Mesenchymal stem cell (in vitro differentiated cells and primary cell): ENCODE measurements around the gene MRPS2.
A peak's percentile ranks its signal among the peaks of the same experiment; 100 is the strongest.

Experiments
- DNase-seq: peaks from one replicate; pipeline ENCODE4 v3.0.0-alpha.2; 2013
- H2AFZ ChIP-seq: one replicate; pipeline ENCODE4 v1.6.1; 2013; ENCODE audit warnings: low read depth, mild to moderate bottlenecking, control low read depth, inconsistent platforms, low read length, moderate library complexity
- H2AK5ac ChIP-seq: 2 replicates; pipeline ENCODE4 v1.6.1; 2013; ENCODE audit warnings: low read length, moderate library complexity, mild to moderate bottlenecking, inconsistent platforms; ENCODE audit not compliant: severe bottlenecking
- H2BK120ac ChIP-seq: one replicate; pipeline ENCODE4 v1.6.1; 2013; ENCODE audit warnings: low read depth, mild to moderate bottlenecking, inconsistent platforms, low read length, moderate library complexity
- H2BK12ac ChIP-seq, 2 experiments: one replicate each; pipeline ENCODE4 v1.6.1; 2013; ENCODE audit warnings: inconsistent platforms in 2 of 2, low read length in 2 of 2, mild to moderate bottlenecking in 2 of 2, moderate library complexity in 2 of 2, control low read depth in 1 of 2
- H2BK15ac ChIP-seq: one replicate; pipeline ENCODE4 v1.6.1; 2013; ENCODE audit warnings: mild to moderate bottlenecking, low read depth, inconsistent platforms; ENCODE audit not compliant: poor library complexity, severe bottlenecking
- H2BK5ac ChIP-seq: 2 replicates; pipeline ENCODE4 v1.6.1; 2013; ENCODE audit warnings: low read depth, mild to moderate bottlenecking, low read length, control low read depth, inconsistent platforms; ENCODE audit not compliant: poor library complexity, severe bottlenecking
- H3K14ac ChIP-seq, 2 experiments: one replicate each; pipeline ENCODE4 v1.6.1; 2013; ENCODE audit warnings: inconsistent platforms in 2 of 2, low read length in 2 of 2, control low read depth in 1 of 2, mild to moderate bottlenecking in 1 of 2, moderate library complexity in 1 of 2
- H3K18ac ChIP-seq, 2 experiments: one replicate each; pipeline ENCODE4 v1.6.1; 2013; ENCODE audit warnings: inconsistent platforms in 2 of 2, low read length in 2 of 2, control low read depth in 1 of 2, low read depth in 1 of 2, mild to moderate bottlenecking in 1 of 2
- H3K23ac ChIP-seq, 2 experiments: one replicate each; pipeline ENCODE4 v1.6.1; 2013; ENCODE audit warnings: inconsistent platforms in 2 of 2, low read length in 2 of 2, mild to moderate bottlenecking in 2 of 2, moderate library complexity in 2 of 2, control low read depth in 1 of 2
- H3K27ac ChIP-seq: 2 replicates; pipeline ENCODE4 v1.5.1; 2013; ENCODE audit warnings: mild to moderate bottlenecking, moderate library complexity, low read length, control low read depth, inconsistent platforms; ENCODE audit not compliant: poor library complexity, severe bottlenecking
- H3K27me3 ChIP-seq, 2 experiments: 2 replicates each; pipeline versions ENCODE4 v1.6.1 to v1.7.0; 2013; ENCODE audit warnings: low read length in 2 of 2, mild to moderate bottlenecking in 2 of 2, moderate library complexity in 2 of 2, control low read depth in 1 of 2, inconsistent platforms in 1 of 2; ENCODE audit not compliant: control insufficient read depth in 1 of 2, insufficient read depth in 1 of 2
- H3K36me3 ChIP-seq, 2 experiments: 2 replicates each; pipeline versions ENCODE4 v1.6.1 to v1.7.0; 2013; ENCODE audit warnings: low read length in 2 of 2, control low read depth in 1 of 2, inconsistent platforms in 1 of 2, low read depth in 1 of 2, mild to moderate bottlenecking in 1 of 2; ENCODE audit not compliant: insufficient read depth in 2 of 2, control insufficient read depth in 1 of 2
- H3K4ac ChIP-seq, 2 experiments: one replicate each; pipeline ENCODE4 v1.6.1; 2013; ENCODE audit warnings: inconsistent platforms in 2 of 2, low read length in 2 of 2, mild to moderate bottlenecking in 2 of 2, moderate library complexity in 2 of 2, control low read depth in 1 of 2, low read depth in 1 of 2
- H3K4me1 ChIP-seq: 2 replicates; pipeline ENCODE4 v1.6.1; 2013; ENCODE audit warnings: low read depth, low read length, control low read depth; ENCODE audit not compliant: control insufficient read depth, insufficient read depth
- H3K4me2 ChIP-seq: 2 replicates; pipeline ENCODE4 v1.6.1; 2013; ENCODE audit warnings: low read length, mild to moderate bottlenecking, inconsistent platforms; ENCODE audit not compliant: poor library complexity, severe bottlenecking
- H3K4me3 ChIP-seq, 2 experiments: 2 replicates each; pipeline versions ENCODE4 v1.5.1 to v1.7.0; 2013; ENCODE audit warnings: low read length in 2 of 2, mild to moderate bottlenecking in 2 of 2, control low read depth in 1 of 2, low read depth in 1 of 2; ENCODE audit not compliant: insufficient read depth in 1 of 2
- H3K79me1 ChIP-seq: replicated peaks from 2 replicates; pipeline ENCODE4 v1.6.1; 2013; ENCODE audit warnings: mild to moderate bottlenecking, control low read depth, low read length, inconsistent platforms; ENCODE audit not compliant: poor library complexity, severe bottlenecking
- H3K9ac ChIP-seq: 2 replicates; pipeline ENCODE4 v1.7.0; 2013; ENCODE audit warnings: mild to moderate bottlenecking, low read length, moderate library complexity
- H3K9me3 ChIP-seq: 2 replicates; pipeline ENCODE4 v1.7.0; 2013; ENCODE audit warnings: mild to moderate bottlenecking, low read length; ENCODE audit not compliant: control insufficient read depth
- H4K8ac ChIP-seq: one replicate; pipeline ENCODE4 v1.6.1; 2013; ENCODE audit warnings: inconsistent platforms, mild to moderate bottlenecking, low read length, moderate library complexity
- H4K91ac ChIP-seq: one replicate; pipeline ENCODE4 v1.6.1; 2013; ENCODE audit warnings: mild to moderate bottlenecking, low read length, inconsistent platforms
- WGBS: methylation state at CpG from one replicate; pipeline ENCODE4 v1.1.7; 2013; ENCODE audit warnings: mixed read lengths; 5-methylcytosine and 5-hydroxymethylcytosine counted together

Gene MRPS2

GRCh38 chr9:135522137-135522877 lies 21.8 kb downstream of the MRPS2 start:
- Histone ChIP-seq H3K9me3 (no peaks in the 10 kb centered on the region), H3K4ac (no peak overlapping the region), H3K27ac (no peak overlapping the region), H4K91ac (no peak overlapping the region), H2BK5ac (no peak overlapping the region), H3K4me3 (no peak overlapping the region), H3K79me1 (no peaks in the 10 kb centered on the region), H2AFZ (no peak overlapping the region), H4K8ac (no peak overlapping the region), H3K4me1 (peaks cover 11% of the 10 kb centered on the region), H3K27me3 (peaks cover 12 to 63% of the 10 kb centered on the region in 2 experiments), H3K36me3 (no peaks in the 10 kb centered on the region), H3K23ac (no peak overlapping the region), H3K14ac (no peak overlapping the region), H3K18ac (no peak overlapping the region), H3K4me2 (no peak overlapping the region), H2BK12ac (no peak overlapping the region), H2BK120ac (no peak overlapping the region), H3K9ac (no peak overlapping the region), H2AK5ac (no peak overlapping the region), H2BK15ac (no peak overlapping the region)
- DNase-seq = no peak
- WGBS = 80% methylated on average over 14 of the region's 16 CpGs

GRCh38 chr9:135522931-135523330 lies 22.4 kb downstream of the MRPS2 start:
- Histone ChIP-seq H2BK12ac (no peak overlapping the region), H2BK120ac (no peak overlapping the region), H3K4me1 (peaks cover 11% of the 10 kb centered on the region), H2AFZ (no peak overlapping the region), H3K36me3 (no peaks in the 10 kb centered on the region), H2AK5ac (no peak overlapping the region), H3K4me3 (no peak overlapping the region), H3K4ac (no peak overlapping the region), H4K8ac (no peak overlapping the region), H3K18ac (no peak overlapping the region), H3K27ac (no peak overlapping the region), H3K14ac (no peak overlapping the region), H3K23ac (no peak overlapping the region), H3K79me1 (no peaks in the 10 kb centered on the region), H2BK5ac (no peak overlapping the region), H3K27me3 (peaks cover 12 to 58% of the 10 kb centered on the region in 2 experiments), H3K4me2 (no peak overlapping the region), H2BK15ac (no peak overlapping the region), H4K91ac (no peak overlapping the region), H3K9ac (no peak overlapping the region), H3K9me3 (no peaks in the 10 kb centered on the region)
- no peak for DNase-seq
- 77% methylated on average over 17 of the region's 17 CpGs for WGBS

- H2BK5ac ChIP-seq = no peak overlapping the region
- DNase-seq = no peak
- no peak overlapping the region for H3K9ac ChIP-seq
- H3K27ac ChIP-seq = no peak overlapping the region
- H3K14ac ChIP-seq = peak overlapping the region in 1 of 2 experiments; percentile 90
- no peak overlapping the region for H2AFZ ChIP-seq
- peaks cover 12 to 51% of the 10 kb centered on the region in 2 experiments for H3K27me3 ChIP-seq
- H3K23ac ChIP-seq = no peak overlapping the region
- no peak overlapping the region for H4K8ac ChIP-seq
- peak overlapping the region; percentile 0 for H2BK15ac ChIP-seq
- H3K79me1 ChIP-seq = no peaks in the 10 kb centered on the region
- no peak overlapping the region for H2BK120ac ChIP-seq
- no peak overlapping the region for H3K4ac ChIP-seq
- peaks cover 11% of the 10 kb centered on the region for H3K4me1 ChIP-seq
- peak overlapping the region in 1 of 2 experiments; percentile 42 for H2BK12ac ChIP-seq
- H4K91ac ChIP-seq = no peak overlapping the region
- H3K4me3 ChIP-seq = no peak overlapping the region
- no peak overlapping the region for H3K18ac ChIP-seq
- H3K4me2 ChIP-seq = no peak overlapping the region
- H2AK5ac ChIP-seq = no peak overlapping the region
- no peaks in the 10 kb centered on the region for H3K9me3 ChIP-seq
- 79% methylated on average over 21 of the region's 21 CpGs for WGBS
- H3K36me3 ChIP-seq = no peaks in the 10 kb centered on the region
Measured at GRCh38 chr9:135523521-135524129, 23.1 kb downstream of the MRPS2 start.

- H2AK5ac ChIP-seq = no peak overlapping the region
- H3K36me3 ChIP-seq = no peaks in the 10 kb centered on the region
- H2AFZ ChIP-seq = no peak overlapping the region
- no peak overlapping the region for H2BK12ac ChIP-seq
- no peak overlapping the region for H3K4ac ChIP-seq
- H2BK120ac ChIP-seq = no peak overlapping the region
- no peaks in the 10 kb centered on the region for H3K9me3 ChIP-seq
- H3K14ac ChIP-seq = no peak overlapping the region
- H3K27me3 ChIP-seq = peaks cover 12 to 51% of the 10 kb centered on the region in 2 experiments
- DNase-seq = peak; percentile 60
- WGBS = 53% methylated on average over 27 of the region's 27 CpGs
- H3K4me3 ChIP-seq = no peak overlapping the region
- no peak overlapping the region for H3K18ac ChIP-seq
- H2BK15ac ChIP-seq = no peak overlapping the region
- no peak overlapping the region for H4K8ac ChIP-seq
- no peak overlapping the region for H3K9ac ChIP-seq
- no peak overlapping the region for H2BK5ac ChIP-seq
- H3K23ac ChIP-seq = no peak overlapping the region
- H3K27ac ChIP-seq = no peak overlapping the region
- H3K4me2 ChIP-seq = no peak overlapping the region
- H3K79me1 ChIP-seq = no peaks in the 10 kb centered on the region
- H4K91ac ChIP-seq = no peak overlapping the region
- H3K4me1 ChIP-seq = peaks cover 11% of the 10 kb centered on the region
Measured at GRCh38 chr9:135524130-135524861, 23.8 kb downstream of the MRPS2 start.
